ENCODE measurements around the gene ARHGAP24.
"Not testable (repeated sequence)": the region's sequence is repeated elsewhere in the genome, so short reads cannot be mapped to it uniquely, and the experiment has no call there.

The ARHGAP24 gene

GRCh38 chr4:85650908-85651307, 176.0 kb downstream of the ARHGAP24 start:
- no peak for DNase-seq (ENCODE audit: low read depth in 2 of 2)

- DNase-seq (ENCODE audit: low read depth in 2 of 2), result no peak
Observed at GRCh38 chr4:85656759-85657505, 182.0 kb downstream of the ARHGAP24 start.

- DNase-seq (ENCODE audit: low read depth in 2 of 2), result no peak
Observed at GRCh38 chr4:85658766-85659439, 184.0 kb downstream of the ARHGAP24 start.

- no peak for DNase-seq (ENCODE audit: low read depth in 2 of 2)
Observed at GRCh38 chr4:85659610-85660218, 184.8 kb downstream of the ARHGAP24 start.

GRCh38 chr4:85666625-85667024, 191.7 kb downstream of the ARHGAP24 start:
- DNase-seq (ENCODE audit: low read depth in 2 of 2), result not testable (repeated sequence)

GRCh38 chr4:85669204-85669603, 194.3 kb downstream of the ARHGAP24 start:
- DNase-seq (ENCODE audit: low read depth in 2 of 2), result no peak

- no peak for DNase-seq (ENCODE audit: low read depth in 2 of 2)
Observed at GRCh38 chr4:85669992-85670548, 195.1 kb downstream of the ARHGAP24 start.

- DNase-seq (ENCODE audit: low read depth in 2 of 2), result no peak
Observed at GRCh38 chr4:85671120-85671519, 196.2 kb downstream of the ARHGAP24 start.

GRCh38 chr4:85672116-85672515, 197.2 kb downstream of the ARHGAP24 start:
- DNase-seq (ENCODE audit: low read depth in 2 of 2), result no peak

GRCh38 chr4:85672959-85673358, 198.0 kb downstream of the ARHGAP24 start:
- no peak for DNase-seq (ENCODE audit: low read depth in 2 of 2)

GRCh38 chr4:85673540-85673939, 198.6 kb downstream of the ARHGAP24 start:
- no peak for DNase-seq (ENCODE audit: low read depth in 2 of 2)

- DNase-seq (ENCODE audit: low read depth in 2 of 2), result no peak
Observed at GRCh38 chr4:85675076-85676049, 200.4 kb downstream of the ARHGAP24 start.

GRCh38 chr4:85676050-85676425, 201.1 kb downstream of the ARHGAP24 start:
- no peak for DNase-seq (ENCODE audit: low read depth in 2 of 2)

- no peak for DNase-seq (ENCODE audit: low read depth in 2 of 2)
Observed at GRCh38 chr4:85676850-85677590, 202.1 kb downstream of the ARHGAP24 start.

- DNase-seq (ENCODE audit: low read depth in 2 of 2), result no peak
Observed at GRCh38 chr4:85681221-85681657, 206.3 kb downstream of the ARHGAP24 start.

GRCh38 chr4:85681921-85682320, 207.0 kb downstream of the ARHGAP24 start:
- no peak for DNase-seq (ENCODE audit: low read depth in 2 of 2)

- DNase-seq (ENCODE audit: low read depth in 2 of 2), result no peak
Observed at GRCh38 chr4:85682391-85682790, 207.4 kb downstream of the ARHGAP24 start.

GRCh38 chr4:85684676-85685075, 209.7 kb downstream of the ARHGAP24 start:
- DNase-seq (ENCODE audit: low read depth in 2 of 2), result no peak

- no peak for DNase-seq (ENCODE audit: low read depth in 2 of 2)
Observed at GRCh38 chr4:85686398-85686797, 211.4 kb downstream of the ARHGAP24 start.

GRCh38 chr4:85688055-85688740, 213.2 kb downstream of the ARHGAP24 start:
- DNase-seq (ENCODE audit: low read depth in 2 of 2), result no peak

All from stimulated activated CD8-positive, alpha-beta memory T cell treated with anti-CD3 and anti-CD28 coated beads, Interleukin-7, amount 100 ng/mL, for 4 hours (primary cell).